GM18861 (cell line): ENCODE data around the gene C1orf74.
"Not testable (repeated sequence)": the region's sequence is repeated elsewhere in the genome, so short reads cannot be mapped to it uniquely, and the experiment has no call there.

Experiments
- ATAC-seq: cut with Tn5 transposase; IDR thresholded peaks from one replicate; pipeline ENCODE4 v1.9.1; 2021; ENCODE audit not compliant: unreplicated experiment

The C1orf74 gene

DNA sequence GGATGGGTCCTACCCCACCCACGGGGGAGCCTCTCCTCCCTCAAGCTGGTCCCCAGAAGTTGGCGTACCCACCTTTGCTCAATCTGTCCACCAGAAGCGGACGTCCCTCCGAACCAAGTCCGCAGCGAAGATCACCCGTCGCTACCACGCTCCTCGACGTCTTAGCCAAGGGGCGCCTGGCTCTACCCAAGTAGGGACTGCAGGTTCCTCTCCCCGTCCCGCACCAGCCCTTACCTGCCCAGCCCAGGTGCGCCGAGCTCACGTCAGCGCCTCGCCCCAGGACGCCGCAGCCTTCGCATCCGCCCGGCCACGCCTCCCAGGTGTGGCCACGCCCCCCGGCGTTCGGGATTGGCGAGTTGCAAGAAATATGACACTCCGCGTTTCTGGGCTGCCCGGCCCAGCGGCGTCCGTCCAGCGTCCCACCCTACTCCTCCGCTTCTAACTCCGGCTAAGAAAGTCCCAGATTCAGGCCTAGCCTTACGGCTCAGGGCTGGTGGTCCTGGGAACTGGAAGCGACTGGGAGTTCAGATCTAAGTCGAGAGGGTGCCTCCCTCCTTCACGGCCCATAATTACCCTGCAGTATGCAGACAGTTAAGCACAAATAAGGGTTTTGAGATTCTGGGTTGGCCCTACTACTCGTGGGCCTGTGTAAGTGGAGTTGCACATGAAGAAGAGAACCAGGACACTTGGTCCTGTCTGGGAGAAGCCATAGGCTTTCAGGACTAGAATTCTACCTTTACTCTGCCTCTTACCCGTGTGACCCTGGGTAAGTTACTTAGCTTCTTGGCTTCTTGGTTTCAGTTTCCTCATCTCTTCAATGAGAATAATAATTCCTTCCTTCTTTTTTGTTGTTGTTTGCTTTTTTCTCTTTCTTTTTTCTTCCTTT lies 21.8 kb upstream of the C1orf74 start, which contains the start of gene IRF6:
Gene IRF6, minus strand, starts transcription at position 268 of the 886 bp plus-strand sequence. CDS start 4,729 bp downstream, outside the sequence.
- peak; percentile 75 for ATAC-seq

DNA sequence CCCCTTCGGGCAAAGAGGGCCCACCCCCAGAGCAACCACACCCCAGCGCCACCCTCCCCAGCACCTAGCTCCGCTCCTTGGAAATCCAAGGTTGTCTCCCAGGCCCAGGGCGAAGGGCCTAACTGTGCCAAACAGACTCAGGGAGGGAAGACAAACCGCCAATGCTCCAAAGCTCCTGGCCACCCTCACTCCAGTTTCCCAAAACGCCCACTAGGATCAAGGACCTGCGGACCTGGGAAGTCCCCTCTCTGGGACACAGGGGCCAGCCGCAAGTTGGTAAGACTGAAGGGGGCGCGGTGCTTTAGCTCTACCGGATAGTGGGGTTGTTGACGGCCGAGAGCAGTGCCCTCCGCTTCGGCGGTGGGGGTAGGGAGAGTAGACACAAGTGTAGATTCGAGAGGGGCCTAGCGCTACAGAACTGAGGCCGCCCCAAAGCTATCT lies 21.0 kb upstream of the C1orf74 start:
- ATAC-seq, result no peak

DNA sequence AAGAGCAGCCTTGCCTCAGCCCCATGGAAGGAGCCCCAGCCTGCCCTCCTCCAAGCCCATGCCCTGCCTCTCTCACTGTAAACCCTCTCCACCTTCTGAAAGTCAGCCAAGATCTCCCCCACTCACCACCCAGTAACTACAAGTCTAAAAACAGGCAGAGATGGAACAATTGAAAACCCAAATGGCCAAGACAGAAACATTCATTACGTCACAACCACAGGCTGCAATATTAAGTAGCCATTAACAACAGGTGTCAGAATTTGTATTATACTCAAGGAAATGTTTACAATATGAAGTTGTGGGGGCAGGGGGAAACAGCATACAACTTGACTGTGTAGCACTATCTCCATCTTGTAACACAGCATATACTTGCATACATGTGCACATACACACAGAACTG lies 19.2 kb upstream of the C1orf74 start:
- no peak for ATAC-seq

DNA sequence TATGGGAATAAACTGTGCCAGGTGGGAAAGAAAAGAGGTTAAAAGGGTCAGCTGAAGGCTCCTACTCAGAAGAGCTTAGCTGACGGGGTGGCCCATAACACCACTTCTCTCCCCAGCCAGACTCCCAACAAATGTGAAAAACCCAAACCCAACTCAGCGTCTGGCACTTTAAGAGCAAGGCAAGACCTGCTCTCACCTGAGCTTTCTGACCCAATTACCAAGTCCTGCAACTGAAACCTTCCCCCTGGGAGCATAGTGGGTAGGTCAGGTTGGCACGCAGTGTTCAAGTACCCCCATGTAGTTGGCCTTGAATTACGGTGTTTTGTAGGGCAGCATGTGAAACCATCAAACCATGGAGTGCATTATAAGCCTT lies 18.4 kb upstream of the C1orf74 start:
- ATAC-seq, result no peak

DNA sequence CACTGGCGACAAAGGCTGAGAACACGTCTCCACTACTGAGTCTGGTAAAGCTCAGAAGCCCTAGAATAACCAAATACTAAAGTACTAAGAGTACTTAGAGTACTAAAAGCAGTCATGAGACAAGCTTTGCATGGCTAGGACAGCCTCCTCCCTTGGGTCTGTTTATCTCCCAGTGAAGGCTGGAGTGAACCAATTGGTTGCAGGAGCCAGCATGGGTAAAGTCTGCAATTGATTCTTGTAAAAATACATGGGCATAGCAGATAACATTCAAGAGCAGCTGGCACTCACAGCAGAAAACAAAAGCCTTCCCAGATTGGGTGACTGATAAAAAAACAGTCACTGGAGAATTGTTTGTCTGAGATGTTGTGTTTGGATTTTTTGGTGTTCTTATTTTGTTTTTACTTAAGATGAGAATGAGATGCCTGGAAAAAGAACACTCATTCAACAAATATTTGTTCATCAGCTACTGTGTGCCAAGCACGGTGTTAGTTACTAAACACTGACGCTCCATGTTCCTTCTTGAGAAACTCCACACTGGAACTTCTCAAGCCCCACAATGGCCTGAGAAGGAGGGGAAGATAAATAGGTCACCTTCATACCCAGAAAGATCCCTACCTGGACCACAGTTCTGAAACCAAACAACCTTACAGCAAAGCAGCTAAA lies 17.9 kb upstream of the C1orf74 start:
- no peak for ATAC-seq

DNA sequence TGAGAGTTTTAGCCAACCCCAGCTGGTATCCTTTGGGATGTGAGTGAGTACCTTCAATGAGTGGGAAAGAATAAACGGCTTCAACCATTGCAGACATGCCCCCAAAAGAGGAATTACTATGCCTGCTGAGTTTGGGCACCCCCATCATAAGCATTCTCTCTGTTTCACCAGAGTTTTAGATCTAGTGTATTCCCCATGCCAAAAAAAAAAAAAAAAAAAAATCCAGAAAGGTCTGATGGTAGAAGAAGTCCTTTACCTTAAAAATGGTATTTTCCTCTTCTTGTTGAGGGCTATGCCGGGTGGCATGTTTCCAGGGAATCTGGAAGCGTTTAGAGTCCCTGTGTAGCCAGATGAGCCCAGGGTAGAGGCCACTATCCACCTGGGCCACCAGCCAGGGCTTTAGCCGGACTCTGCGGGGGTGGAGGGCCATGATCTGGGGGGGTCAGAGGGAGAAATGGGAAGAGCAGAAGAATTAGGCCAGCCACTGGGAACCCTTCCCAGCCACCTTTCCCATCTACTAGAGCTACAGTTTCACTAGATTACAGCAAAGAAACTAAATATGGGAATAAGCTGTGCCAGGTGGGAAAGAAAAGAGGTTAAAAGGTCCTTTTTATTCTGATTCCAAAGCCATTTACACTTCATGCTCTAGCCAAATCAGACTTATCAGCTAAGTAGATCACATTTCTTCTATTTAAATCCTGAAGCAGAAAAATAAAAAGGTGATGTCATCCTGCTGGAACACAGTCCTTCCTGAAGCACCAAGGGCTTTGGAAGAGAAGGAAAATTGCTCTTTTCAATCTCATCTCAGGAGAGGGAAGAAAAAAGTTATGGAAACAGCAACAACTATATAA lies 16.9 kb upstream of the C1orf74 start:
- no peak for ATAC-seq

DNA sequence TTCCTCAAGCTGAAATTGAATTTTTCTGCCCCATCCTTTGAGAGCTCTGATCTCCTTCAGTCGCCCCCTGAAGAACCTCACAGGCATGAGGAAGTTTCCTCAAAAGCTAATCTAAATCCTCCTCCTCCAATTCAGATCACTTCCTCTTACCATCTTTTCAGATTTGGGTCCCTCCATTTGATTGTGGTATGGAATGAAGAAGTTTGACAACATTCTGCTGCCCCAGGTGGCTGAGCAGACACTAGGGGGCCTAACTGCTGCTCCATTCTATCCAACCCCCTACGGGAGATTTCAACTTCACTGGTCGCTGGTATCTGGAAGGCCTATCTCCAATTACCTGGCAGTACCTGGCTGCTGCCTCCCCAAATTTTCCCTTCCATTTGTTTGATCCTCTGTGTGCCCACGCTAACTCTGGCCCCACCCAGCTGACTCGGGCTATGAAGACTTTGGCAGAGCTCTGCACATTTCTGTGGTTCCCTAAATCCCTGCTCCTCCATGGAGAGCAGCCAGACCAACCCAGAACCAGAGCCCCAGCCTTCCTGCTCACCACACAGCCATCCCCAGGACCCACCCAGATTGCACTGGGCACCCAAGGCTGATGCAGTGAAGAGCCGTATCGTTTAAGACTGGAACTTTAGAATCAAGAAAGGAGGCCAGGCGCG lies 13.8 kb upstream of the C1orf74 start:
- no peak for ATAC-seq

DNA sequence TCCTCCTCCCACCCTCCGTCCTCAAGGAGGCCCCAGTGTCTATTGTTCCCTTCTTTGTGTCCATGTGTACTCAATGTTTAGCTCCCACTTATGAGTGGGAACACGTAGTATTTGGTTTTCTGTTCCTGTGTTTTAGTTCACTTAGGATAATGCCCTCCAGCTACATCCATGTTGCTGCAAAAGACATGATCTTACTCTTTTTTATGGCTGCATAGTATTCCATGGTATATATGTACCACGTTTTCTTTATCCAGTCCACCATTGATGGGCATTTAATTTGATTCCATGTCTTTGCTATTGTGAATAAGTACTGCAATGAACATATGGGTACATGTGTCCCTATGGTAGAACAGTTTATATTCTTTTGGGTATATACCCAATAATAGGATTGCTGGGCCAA lies 9.4 kb upstream of the C1orf74 start:
- ATAC-seq, result not testable (repeated sequence)

DNA sequence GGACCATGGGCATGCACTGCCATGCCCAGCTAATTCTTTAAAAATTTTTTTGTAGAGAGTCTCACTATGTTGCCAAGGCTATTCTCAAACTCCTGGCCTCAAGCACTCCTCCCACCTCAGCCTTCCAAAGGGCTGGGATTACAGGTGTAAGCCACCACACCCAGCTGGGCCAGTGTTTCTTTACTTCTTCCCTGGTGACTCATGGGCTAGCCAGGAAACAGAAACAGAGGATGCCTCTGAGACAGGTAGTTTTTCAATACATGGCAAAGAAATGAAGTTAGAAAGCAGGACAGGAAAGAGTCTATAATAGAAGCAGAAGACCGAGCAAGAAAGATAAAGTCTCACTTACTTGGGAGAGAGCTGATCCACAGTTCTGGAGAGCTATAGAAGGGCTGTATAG lies 7.6 kb upstream of the C1orf74 start:
- ATAC-seq, result no peak

DNA sequence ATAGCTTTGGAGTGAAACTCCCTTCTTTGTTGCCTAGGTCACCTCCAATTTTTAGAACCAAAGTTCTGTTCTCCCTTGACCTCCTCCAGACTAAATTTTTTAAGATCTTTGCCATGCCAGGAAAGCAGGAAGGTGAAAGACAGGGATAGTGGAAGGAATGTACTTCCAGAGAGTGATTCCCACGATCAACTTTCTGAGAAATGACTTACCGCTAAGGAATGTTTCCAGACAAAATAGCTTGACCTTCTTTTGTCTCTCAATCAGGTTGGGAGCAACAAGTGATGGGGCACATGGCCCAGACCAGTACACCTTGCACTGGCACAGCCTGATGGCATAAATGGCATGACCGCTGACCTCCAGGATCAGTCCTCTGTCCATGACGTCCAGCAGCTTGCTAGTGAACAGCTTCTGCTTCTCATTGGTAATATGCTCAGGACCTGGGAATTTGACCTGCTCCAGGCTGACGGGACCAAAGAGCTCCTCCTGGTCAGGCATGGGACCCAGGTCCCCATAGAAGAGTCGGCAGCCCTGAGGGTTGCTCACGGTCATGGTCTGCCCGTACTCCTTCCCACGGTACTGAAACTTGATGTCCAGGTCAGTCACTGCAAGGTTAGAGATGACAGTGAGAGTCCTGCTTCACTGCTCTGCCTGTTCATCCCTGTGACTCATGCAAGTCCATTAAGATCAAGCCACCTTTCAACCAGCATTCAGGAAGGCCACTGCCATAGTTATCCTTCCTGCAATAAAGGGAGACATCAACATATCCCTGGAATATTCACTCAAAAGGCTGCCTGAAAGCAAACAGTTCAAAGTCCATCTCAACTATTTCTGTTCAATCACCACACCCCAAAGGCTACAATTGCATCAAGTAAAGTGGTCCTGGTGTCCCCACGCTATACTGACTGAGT lies 6.2 kb upstream of the C1orf74 start:
- no peak for ATAC-seq

DNA sequence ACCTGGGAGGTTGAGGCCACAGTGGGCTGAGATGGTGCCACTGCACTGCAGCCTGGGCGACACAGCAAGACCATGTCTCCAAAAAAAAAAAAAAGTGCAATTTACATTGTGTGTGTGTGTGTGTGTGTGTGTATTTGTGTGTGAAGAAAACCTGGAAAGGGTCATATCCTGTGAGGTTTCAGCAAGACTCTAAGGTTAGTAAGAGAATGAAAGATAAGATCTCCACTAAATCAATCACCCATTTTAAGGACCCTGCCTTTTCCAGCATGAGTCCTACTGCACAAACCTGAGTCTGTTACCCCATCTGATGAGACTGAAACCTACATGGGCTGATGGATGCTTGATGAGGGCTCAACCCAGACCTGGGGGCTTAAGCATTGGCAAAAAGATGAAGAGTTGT lies 4.9 kb upstream of the C1orf74 start:
- no peak for ATAC-seq

DNA sequence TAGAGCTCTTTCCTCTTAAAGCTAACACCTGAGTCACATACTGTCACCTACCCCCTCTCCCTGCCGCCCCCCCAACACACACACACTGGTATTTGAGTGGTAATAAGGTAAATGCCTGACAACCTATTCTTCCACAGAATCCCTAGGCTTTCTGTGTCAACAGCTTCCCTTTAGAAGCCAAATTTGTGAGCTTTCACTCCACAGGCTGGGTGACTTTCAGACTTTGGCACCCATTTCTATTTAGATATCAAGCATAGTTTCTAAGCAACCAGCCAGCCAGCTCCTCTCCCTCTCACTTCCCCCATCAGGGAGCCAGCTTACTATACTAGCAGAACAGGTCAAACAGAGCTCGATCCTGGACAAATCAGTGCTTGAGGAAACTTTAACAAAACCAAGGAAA lies 3.2 kb upstream of the C1orf74 start:
- ATAC-seq, result no peak

DNA sequence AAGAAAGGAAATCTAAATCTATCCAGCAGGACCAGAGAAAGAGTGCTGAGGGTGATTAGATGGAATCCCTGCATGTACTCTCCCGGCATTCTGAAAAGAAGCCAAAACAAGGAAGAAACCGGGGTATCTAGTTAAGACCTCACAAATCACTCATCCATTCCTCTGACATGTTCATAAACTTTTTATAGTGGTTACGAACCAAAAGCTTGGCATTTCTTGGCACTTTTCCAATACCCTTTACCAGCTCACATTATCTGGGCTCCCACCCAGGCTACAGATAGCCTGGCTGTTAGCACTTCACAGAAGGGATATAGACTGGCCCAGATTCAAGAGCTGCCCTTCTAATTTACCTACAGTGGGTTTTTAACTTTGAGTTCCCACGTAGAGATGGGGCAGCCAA lies 1.8 kb upstream of the C1orf74 start:
- ATAC-seq, result no peak

DNA sequence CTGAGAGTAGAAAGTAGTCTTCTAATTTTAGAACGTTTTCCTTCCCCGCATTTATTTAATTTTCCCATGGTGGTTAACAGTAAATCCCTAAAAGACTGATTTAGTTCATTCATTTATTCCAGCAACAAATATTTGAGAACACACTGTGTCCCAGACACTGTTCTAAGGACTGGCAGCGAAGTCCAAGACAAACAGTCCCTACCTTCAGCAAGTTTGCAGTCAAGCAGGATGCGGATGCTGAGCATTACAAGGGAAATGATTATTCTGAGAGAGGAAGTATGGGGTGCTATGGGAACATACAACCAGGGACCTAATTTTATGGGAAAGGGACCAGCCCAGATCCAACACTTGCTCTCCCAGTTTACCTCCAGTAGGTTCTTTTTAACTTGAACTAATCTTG lies 1.2 kb upstream of the C1orf74 start:
- no peak for ATAC-seq

DNA sequence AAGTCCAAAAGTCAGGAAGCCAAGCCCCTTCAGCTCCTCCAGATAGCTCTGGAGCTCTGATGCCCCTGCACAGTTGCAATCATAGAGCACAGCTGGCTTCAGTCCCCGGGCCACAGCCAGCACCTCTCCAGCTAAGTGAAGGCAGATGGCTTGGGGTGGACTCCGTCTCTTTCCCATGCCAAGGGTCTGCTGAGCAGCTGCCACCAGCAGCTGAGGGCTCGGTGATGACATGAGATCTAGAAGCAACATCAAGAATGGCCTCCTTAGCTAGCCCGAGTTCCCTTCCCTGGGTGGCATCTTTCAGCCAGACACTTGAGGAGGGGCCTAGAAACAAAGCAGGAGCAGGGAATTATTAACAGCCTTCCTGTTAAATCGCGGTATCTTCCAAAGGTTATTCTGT lies 973 bp downstream of the C1orf74 start:
- ATAC-seq, result no peak

DNA sequence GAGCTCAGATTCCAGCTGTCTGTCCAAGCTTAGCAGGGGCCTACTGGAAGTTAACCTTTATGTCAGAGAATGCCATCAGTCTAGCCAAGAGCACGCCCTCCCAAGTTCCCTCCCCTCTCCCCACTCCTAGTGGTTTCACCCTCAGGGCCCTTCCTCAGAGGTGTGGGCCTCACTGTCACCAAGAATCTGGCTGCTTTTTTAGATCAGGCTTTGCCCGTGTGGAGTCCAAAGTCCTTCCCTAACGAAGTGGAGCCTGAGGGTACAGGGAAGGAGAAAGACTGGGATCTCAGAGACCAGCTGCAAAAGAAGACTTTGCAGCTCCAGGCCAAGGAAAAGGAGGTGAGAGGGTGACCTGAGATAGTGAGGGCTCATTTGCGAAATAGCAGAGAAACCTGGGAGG lies 4.1 kb downstream of the C1orf74 start:
- no peak for ATAC-seq

DNA sequence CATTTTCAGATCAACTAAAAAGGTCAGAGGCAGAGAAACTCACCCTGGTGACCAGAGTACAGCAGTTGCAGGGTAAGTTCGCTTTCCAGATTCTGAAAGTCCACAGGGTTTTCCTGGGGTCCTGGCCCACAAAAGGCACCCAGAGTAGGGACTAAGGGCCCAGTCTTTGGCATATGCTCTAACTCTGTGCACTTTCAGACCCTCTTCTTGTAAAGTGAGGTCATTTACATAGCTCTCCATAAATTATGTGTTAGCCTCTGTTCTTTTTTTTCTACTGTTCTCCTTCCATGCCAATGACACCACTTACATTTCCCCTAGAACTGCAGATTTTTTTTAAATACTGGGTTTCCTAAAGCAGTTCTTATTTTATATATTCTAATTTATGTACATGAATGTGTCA lies 6.3 kb downstream of the C1orf74 start:
- no peak for ATAC-seq

DNA sequence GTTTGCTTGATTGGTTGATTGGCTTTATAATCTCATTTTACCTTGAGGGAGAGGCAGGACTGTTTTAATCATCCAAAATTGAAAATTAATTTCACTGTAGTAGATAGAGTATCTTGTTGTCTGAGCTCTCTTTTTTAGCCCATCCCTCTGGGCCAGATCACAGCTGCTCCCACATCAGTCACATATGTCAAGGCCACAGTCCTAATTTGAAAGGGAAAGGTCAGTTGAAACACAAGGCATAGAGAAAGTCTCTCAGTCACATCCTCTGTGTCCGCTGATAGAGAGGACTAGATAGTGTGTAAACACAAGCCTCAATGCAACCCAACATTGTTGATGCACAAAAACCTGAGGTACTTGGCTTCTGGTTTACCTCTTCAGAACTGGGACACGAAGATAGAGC lies 6.8 kb downstream of the C1orf74 start:
- ATAC-seq, result no peak

DNA sequence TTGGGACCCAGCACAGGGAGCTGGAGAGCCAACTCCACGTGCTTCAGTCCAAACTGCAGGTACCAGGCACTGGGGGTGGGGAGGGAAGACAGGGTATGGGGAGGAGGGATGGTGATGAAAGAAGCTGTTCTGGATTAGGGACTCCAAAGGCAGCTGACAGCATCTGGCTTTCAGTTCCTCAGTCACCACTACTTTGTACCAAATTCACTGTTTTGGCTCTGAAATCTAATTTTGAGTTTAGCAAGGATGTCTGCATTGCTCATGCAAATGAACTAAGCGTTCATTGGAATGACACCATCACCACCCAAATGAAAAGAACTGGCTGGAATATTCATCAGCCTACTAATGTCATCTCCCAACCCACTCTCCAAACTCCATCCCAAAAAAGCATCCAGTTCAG lies 8.7 kb downstream of the C1orf74 start:
- no peak for ATAC-seq

DNA sequence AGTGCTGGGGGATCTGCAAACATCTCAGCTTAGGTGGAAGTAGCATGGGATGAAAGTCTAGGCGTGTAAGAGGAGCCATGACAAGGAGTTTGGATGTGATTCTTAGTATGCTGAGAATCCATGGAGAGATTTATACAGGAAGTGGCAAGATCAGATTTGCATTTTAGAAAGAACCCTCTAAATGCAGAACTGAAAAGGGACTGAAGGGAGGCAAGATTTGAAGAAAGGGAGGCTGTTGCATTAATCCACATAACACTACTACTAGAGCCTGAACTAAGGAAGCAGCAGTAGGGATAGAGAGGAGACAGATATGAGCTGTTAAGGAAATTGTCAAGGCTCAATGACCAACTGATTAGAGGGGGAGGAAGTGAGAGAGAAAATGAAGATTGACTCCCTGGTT lies 9.8 kb downstream of the C1orf74 start:
- ATAC-seq, result peak; percentile 51
